Hepatocyte (in vitro differentiated cells): ENCODE results near the gene TPSG1. TPM values are rescaled to one million over a fixed set of nuclear protein-coding genes. Genes with fewer than 3 reads are reported as not detected.

ENCODE experiments used
- DNase-seq: peaks from one replicate; pipeline ENCODE4 v3.0.0-alpha.2; 2016; ENCODE audit warnings: low spot score
- H2AFZ ChIP-seq: fragments of 200-600 bp; sonication (generic); 2 replicates; pipeline ENCODE4 v1.6.0; 2016; ENCODE audit warnings: antibody characterized with exemption, mild to moderate bottlenecking
- H3K27ac ChIP-seq: fragments of 200-600 bp; sonication (generic); 2 replicates; pipeline ENCODE4 v1.5.1; 2016; ENCODE audit warnings: mild to moderate bottlenecking
- H3K27me3 ChIP-seq: fragments of 200-600 bp; sonication (generic); 2 replicates; pipeline ENCODE4 v1.6.1; 2016
- H3K36me3 ChIP-seq: fragments of 200-600 bp; sonication (generic); replicated peaks from 2 replicates; pipeline ENCODE4 v1.5.1; 2016; ENCODE audit warnings: low read depth; ENCODE audit not compliant: insufficient read depth
- H3K4me1 ChIP-seq: fragments of 200-600 bp; sonication (generic); 2 replicates; pipeline ENCODE4 v1.5.1; 2016; ENCODE audit warnings: mild to moderate bottlenecking, moderate library complexity; ENCODE audit not compliant: insufficient read depth
- H3K4me2 ChIP-seq: fragments of 200-600 bp; sonication (generic); 2 replicates; pipeline ENCODE4 v1.6.0; 2016
- H3K4me3 ChIP-seq: fragments of 200-600 bp; sonication (generic); 2 replicates; pipeline ENCODE4 v1.5.1; 2016; ENCODE audit warnings: mild to moderate bottlenecking
- H3K79me2 ChIP-seq: fragments of 200-600 bp; sonication (generic); 2 replicates; pipeline ENCODE4 v1.6.0; 2017; ENCODE audit warnings: mild to moderate bottlenecking
- H3K9me2 ChIP-seq: fragments of 200-600 bp; sonication (generic); replicated peaks from 2 replicates; pipeline ENCODE4 v1.6.0; 2017; ENCODE audit warnings: mild to moderate bottlenecking; ENCODE audit not compliant: insufficient read depth
- H3K9me3 ChIP-seq: fragments of 200-600 bp; sonication (generic); 2 replicates; pipeline ENCODE4 v1.5.1; 2016; ENCODE audit warnings: low read depth, mild to moderate bottlenecking
- H4K20me1 ChIP-seq: fragments of 200-600 bp; sonication (generic); 2 replicates; pipeline ENCODE4 v1.6.0; 2016; ENCODE audit warnings: mild to moderate bottlenecking; ENCODE audit not compliant: insufficient read depth, poor library complexity, severe bottlenecking
- EZH2 ChIP-seq: fragments of 200-600 bp; sonication (generic); IDR thresholded peaks from 2 replicates; pipeline ENCODE4 v1.6.1; 2016; ENCODE audit warnings: antibody characterized with exemption, mild to moderate bottlenecking, borderline replicate concordance
- EZH2phosphoT487 ChIP-seq: fragments of 200-600 bp; sonication (generic); IDR thresholded peaks from one replicate; pipeline ENCODE4 v1.6.1; 2018; ENCODE audit warnings: antibody characterized with exemption, mild to moderate bottlenecking, low read depth, moderate library complexity; ENCODE audit not compliant: unreplicated experiment, severe bottlenecking
- WGBS: methylation state at CpG from one replicate; pipeline ENCODE4 v1.1.6; 2016; ENCODE audit warnings: low lambda C conversion rate; ENCODE audit errors: missing lambda C conversion rate; 5-methylcytosine and 5-hydroxymethylcytosine counted together
- polyA plus RNA-seq: library from polyadenylated mRNA; unstranded; fragments of >200 nt; fragmentation: Nextera tagmentation; extraction: Ambion mirVana; gene quantifications from 2 replicates; pipeline ENCODE4 v1.2.1, GENCODE V29; 2016
- total RNA-seq: library from RNA; depleted of rRNA; stranded (reverse); fragments of >200 nt; gene quantifications from 2 replicates; pipeline ENCODE4 v1.2.3, GENCODE V29; 2014
- TF ChIP-seq, protein P1 (sequence below): fragments of 200-600 bp; sonication (generic); IDR thresholded peaks from 2 replicates; pipeline ENCODE4 v1.5.1; 2016; ENCODE audit warnings: antibody characterized with exemption, mild to moderate bottlenecking; ENCODE audit not compliant: poor library complexity

TPSG1 gene
- total and polyA plus RNA-seq, 2 experiments from 2014 or later: 0.67 to 2.0 TPM

DNA sequence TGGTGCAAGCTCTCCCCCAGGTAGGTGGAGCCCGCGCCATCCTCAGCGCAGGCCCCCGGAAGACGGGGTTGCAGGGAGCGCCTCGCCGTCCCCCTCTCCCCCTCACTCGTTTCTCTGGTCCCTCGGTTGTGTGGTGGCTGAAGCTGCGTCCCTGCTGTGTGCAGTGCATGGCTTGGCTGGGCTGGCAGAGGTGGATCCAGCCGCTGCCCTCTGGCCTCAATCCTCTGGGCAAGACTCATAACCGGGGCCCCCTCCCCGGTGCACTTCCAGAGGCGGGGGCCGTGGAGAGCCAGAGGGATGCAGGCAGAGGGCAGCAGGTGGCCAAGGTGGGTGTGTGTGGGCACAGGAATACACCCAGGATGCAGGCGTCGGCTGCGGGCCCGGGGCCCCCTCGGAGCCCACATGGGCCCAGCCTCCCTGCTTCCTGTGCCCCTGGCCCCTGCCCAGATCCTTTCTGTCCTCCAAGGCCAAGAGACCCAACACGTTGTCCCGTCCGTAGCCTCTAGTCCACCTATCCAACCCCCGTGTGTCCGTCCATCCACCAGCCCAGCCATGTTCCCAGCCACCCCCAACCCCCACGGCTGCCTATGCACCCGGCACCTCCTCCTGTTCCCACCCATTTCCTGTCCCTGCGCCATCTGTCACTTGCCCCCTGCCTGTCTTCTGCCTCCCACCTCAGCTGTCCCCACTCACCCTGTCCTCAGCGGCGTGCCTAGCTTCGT, 9.3 kb downstream of the TPSG1 start:
- TF ChIP-seq EZH2phosphoT487 (no peak), EZH2 (no peak)
- TF ChIP-seq, protein P1, sequence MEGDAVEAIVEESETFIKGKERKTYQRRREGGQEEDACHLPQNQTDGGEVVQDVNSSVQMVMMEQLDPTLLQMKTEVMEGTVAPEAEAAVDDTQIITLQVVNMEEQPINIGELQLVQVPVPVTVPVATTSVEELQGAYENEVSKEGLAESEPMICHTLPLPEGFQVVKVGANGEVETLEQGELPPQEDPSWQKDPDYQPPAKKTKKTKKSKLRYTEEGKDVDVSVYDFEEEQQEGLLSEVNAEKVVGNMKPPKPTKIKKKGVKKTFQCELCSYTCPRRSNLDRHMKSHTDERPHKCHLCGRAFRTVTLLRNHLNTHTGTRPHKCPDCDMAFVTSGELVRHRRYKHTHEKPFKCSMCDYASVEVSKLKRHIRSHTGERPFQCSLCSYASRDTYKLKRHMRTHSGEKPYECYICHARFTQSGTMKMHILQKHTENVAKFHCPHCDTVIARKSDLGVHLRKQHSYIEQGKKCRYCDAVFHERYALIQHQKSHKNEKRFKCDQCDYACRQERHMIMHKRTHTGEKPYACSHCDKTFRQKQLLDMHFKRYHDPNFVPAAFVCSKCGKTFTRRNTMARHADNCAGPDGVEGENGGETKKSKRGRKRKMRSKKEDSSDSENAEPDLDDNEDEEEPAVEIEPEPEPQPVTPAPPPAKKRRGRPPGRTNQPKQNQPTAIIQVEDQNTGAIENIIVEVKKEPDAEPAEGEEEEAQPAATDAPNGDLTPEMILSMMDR: no peak
- WGBS: 96% methylated on average over 19 of the region's 32 CpGs
- H3K4me1 ChIP-seq: no peaks in the 10 kb centered on the region

GRCh38 chr16:1214719-1215118, 10.3 kb downstream of the TPSG1 start:
- WGBS: 94% methylated on average over 8 of the region's 16 CpGs
- TF ChIP-seq, protein P1: no peak
- TF ChIP-seq EZH2: no peak
- TF ChIP-seq EZH2phosphoT487: no peak
- H3K9me3 ChIP-seq: no peaks in the 10 kb centered on the region
- no peaks in the 10 kb centered on the region for H3K4me1 ChIP-seq
- no peaks in the 10 kb centered on the region for H3K36me3 ChIP-seq
- no peak overlapping the region for H2AFZ ChIP-seq
- no peaks in the 10 kb centered on the region for H3K9me2 ChIP-seq
- H3K79me2 ChIP-seq: no peaks in the 10 kb centered on the region
- H3K27ac ChIP-seq: no peak overlapping the region
- H3K27me3 ChIP-seq: no peaks in the 10 kb centered on the region
- H3K4me3 ChIP-seq: no peak overlapping the region
- H3K4me2 ChIP-seq: no peak overlapping the region
- H4K20me1 ChIP-seq: no peaks in the 10 kb centered on the region
- no peak for DNase-seq

More for the DNA sequence above, 9.3 kb downstream of the TPSG1 start:
- Histone ChIP-seq H3K79me2 (no peaks in the 10 kb centered on the region), H3K27ac (no peak overlapping the region), H3K9me2 (no peaks in the 10 kb centered on the region), H3K27me3 (no peaks in the 10 kb centered on the region), H3K36me3 (no peaks in the 10 kb centered on the region), H2AFZ (no peak overlapping the region), H4K20me1 (no peaks in the 10 kb centered on the region), H3K4me2 (no peak overlapping the region), H3K4me3 (no peak overlapping the region), H3K9me3 (no peaks in the 10 kb centered on the region)
- DNase-seq: no peak

- no peaks in the 10 kb centered on the region for H3K4me1 ChIP-seq
- H3K27ac ChIP-seq: no peak overlapping the region
- no peaks in the 10 kb centered on the region for H3K36me3 ChIP-seq
- H3K9me3 ChIP-seq: no peaks in the 10 kb centered on the region
- no peaks in the 10 kb centered on the region for H3K27me3 ChIP-seq
- H2AFZ ChIP-seq: no peak overlapping the region
- no peaks in the 10 kb centered on the region for H3K79me2 ChIP-seq
- H4K20me1 ChIP-seq: no peaks in the 10 kb centered on the region
- H3K4me2 ChIP-seq: no peak overlapping the region
- WGBS: 89% methylated on average over 18 of the region's 25 CpGs
- H3K4me3 ChIP-seq: no peak overlapping the region
- no peak for TF ChIP-seq EZH2phosphoT487
- TF ChIP-seq, protein P1: no peak
- no peak for TF ChIP-seq EZH2
- no peak for DNase-seq
- H3K9me2 ChIP-seq: no peaks in the 10 kb centered on the region
Measured at GRCh38 chr16:1213796-1214372, 11.2 kb downstream of the TPSG1 start.
